Measurements from ENCODE around the gene XRCC5. TPM values are rescaled to one million over a fixed set of nuclear protein-coding genes. Genes with fewer than 3 reads are reported as not detected.

Gene XRCC5
- total and polyA plus RNA-seq, 3 donors from 2014 or later, result 132 to 145 (median 133) TPM

- intact Hi-C loops (cut with DNase I; ENCODE audit: low total_unique reads), result no loop called here
- 96% methylated on average over 3 of the region's 3 CpGs; no CpG with 5 or more reads in 1 of the 2 donors for WGBS, 2 donors
- TF ChIP-seq, protein P1, sequence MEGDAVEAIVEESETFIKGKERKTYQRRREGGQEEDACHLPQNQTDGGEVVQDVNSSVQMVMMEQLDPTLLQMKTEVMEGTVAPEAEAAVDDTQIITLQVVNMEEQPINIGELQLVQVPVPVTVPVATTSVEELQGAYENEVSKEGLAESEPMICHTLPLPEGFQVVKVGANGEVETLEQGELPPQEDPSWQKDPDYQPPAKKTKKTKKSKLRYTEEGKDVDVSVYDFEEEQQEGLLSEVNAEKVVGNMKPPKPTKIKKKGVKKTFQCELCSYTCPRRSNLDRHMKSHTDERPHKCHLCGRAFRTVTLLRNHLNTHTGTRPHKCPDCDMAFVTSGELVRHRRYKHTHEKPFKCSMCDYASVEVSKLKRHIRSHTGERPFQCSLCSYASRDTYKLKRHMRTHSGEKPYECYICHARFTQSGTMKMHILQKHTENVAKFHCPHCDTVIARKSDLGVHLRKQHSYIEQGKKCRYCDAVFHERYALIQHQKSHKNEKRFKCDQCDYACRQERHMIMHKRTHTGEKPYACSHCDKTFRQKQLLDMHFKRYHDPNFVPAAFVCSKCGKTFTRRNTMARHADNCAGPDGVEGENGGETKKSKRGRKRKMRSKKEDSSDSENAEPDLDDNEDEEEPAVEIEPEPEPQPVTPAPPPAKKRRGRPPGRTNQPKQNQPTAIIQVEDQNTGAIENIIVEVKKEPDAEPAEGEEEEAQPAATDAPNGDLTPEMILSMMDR (IDR thresholded peaks at IDR 0.05), result no peak
- TF ChIP-seq POLR2A (IDR thresholded peaks at IDR 0.05), result no peak
- Histone ChIP-seq H3K36me3 (ENCODE audit: low read depth, missing control alignments) (no peaks in the 10 kb centered on the region), H3K27me3 (no peaks in the 10 kb centered on the region), H3K4me3 (no peak overlapping the region), H3K9me3 (no peaks in the 10 kb centered on the region), H3K27ac (no peak overlapping the region), H3K4me1 (no peaks in the 10 kb centered on the region)
- no peak for DNase-seq
Observed at GRCh38 chr2:216234106-216234505, 125.0 kb downstream of the XRCC5 start.

DNA sequence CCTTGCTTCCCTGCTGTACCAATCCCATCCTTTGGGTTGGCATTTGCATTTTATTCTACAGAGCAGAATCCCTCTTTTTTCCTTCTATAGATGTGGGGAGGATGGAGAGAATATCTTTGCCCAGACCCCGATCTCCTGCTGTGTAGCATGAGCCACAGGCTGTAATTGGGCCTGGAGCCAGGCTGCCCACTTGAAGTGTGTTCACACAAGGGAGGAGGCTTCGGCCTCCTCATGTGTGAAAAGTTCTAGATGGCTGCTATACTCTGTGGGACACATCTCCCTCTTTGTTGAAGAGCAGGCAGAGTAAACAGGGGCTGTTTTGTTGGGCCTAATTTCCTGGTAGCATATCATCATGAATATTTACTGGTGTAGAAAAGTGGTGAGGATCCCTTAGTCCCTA is 126.3 kb downstream of the XRCC5 start:
- intact Hi-C loops (cut with DNase I; ENCODE audit: low total_unique reads), result no loop called here
- no peaks in the 10 kb centered on the region for H3K4me1 ChIP-seq
- no peak overlapping the region for H3K27ac ChIP-seq
- DNase-seq, result no peak
- 88 to 97% methylated on average over 2 of the region's 2 CpGs for WGBS, 2 donors
- H3K9me3 ChIP-seq, result no peaks in the 10 kb centered on the region
- H3K4me3 ChIP-seq, result no peak overlapping the region
- no peaks in the 10 kb centered on the region for H3K36me3 ChIP-seq (ENCODE audit: low read depth, missing control alignments)
- no peak for TF ChIP-seq POLR2A (IDR thresholded peaks at IDR 0.05)
- TF ChIP-seq, protein P1 (IDR thresholded peaks at IDR 0.05), result no peak
- H3K27me3 ChIP-seq, result no peaks in the 10 kb centered on the region

DNA sequence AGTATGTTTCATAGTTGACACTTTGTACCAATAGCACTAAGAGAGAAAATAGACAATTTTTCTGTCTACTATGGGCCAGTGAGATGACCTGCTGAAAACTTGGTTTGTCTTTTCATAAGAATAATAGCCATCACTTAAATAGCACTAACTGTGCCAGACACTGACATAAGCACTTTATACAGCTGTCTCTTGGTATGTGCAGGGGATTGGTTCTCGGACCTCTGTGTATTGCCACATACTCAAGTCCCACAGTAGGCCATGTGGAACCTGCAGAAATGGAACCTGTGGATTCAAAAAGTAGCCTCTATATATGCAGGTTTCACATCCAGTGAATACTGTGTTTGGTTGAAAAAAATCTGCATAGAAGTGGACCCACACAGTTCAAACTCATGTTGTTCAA is 126.7 kb downstream of the XRCC5 start:
- TF ChIP-seq POLR2A (IDR thresholded peaks at IDR 0.05), result no peak
- TF ChIP-seq, protein P1 (IDR thresholded peaks at IDR 0.05), result no peak
- no peak for DNase-seq
- H3K27me3 ChIP-seq, result no peaks in the 10 kb centered on the region
- no peaks in the 10 kb centered on the region for H3K36me3 ChIP-seq (ENCODE audit: low read depth, missing control alignments)
- no peak overlapping the region for H3K27ac ChIP-seq
- H3K4me3 ChIP-seq, result no peak overlapping the region
- no peaks in the 10 kb centered on the region for H3K4me1 ChIP-seq
- intact Hi-C loops (cut with DNase I; ENCODE audit: low total_unique reads), result no loop called here
- no peaks in the 10 kb centered on the region for H3K9me3 ChIP-seq
- WGBS, 2 donors, result 86 to 91% methylated on average over 1 of the region's 1 CpG

DNA sequence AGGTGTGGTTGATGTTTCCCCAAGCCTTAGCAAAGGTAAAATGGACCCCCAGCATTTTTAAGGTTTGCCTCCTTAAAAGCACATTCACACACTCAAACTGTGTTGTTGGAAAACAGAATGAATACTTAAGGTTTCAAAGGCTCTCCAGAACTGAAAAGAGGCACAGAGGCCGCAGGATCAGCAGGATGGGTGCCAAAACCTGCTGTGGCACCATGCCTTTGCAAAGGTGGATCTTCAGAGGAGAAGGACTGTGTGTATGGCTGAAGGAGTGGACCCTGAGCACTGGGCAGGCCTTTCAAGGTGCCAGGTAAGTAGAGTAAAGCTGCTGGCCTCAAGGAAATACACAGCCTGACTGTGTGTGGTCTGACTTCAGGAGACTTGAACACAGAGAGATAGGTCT is 127.3 kb downstream of the XRCC5 start:
- Histone ChIP-seq H3K9me3 (no peaks in the 10 kb centered on the region), H3K36me3 (ENCODE audit: low read depth, missing control alignments) (no peaks in the 10 kb centered on the region), H3K27me3 (no peaks in the 10 kb centered on the region), H3K27ac (no peak overlapping the region), H3K4me1 (no peaks in the 10 kb centered on the region), H3K4me3 (no peak overlapping the region)
- intact Hi-C loops (cut with DNase I; ENCODE audit: low total_unique reads), result no loop called here
- TF ChIP-seq POLR2A (IDR thresholded peaks at IDR 0.05), result no peak
- TF ChIP-seq, protein P1 (IDR thresholded peaks at IDR 0.05), result no peak
- WGBS, 2 donors, result 0% methylated on average over 1 of the region's 1 CpG
- no peak for DNase-seq

DNA sequence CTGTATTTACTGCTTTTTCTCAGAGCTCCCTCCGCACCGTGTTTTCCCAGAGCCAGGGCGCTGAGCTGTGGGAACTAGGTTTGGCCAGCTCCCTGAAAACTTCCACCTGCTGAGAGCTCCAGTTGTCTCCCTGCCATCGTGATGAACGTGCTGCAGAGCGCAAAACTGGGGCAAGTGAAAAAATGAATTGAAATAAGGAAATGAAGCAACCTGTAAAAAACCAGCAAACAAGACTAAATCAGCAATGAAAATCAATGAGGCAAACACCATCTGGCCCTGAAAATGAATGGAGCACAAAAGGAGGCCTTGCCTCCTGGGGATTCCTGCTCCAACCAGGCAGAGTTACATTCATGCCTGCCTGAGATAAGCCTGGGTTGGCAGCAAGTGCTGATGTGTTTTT is 133.2 kb downstream of the XRCC5 start:
- Histone ChIP-seq H3K27ac (no peak overlapping the region), H3K4me1 (no peaks in the 10 kb centered on the region), H3K27me3 (no peaks in the 10 kb centered on the region), H3K4me3 (no peak overlapping the region), H3K9me3 (no peaks in the 10 kb centered on the region), H3K36me3 (ENCODE audit: low read depth, missing control alignments) (no peaks in the 10 kb centered on the region)
- TF ChIP-seq, protein P1 (IDR thresholded peaks at IDR 0.05), result no peak
- TF ChIP-seq POLR2A (IDR thresholded peaks at IDR 0.05), result no peak
- WGBS, 2 donors, result 52 to 64% methylated on average over 6 of the region's 6 CpGs
- intact Hi-C loops (cut with DNase I; ENCODE audit: low total_unique reads), result no loop called here
- DNase-seq, result no peak

Measured in testis (tissue), 3 donors.